GM23248 (cell line): Measurements from ENCODE around the gene MMP10. TPM values are rescaled to one million over a fixed set of nuclear protein-coding genes. Genes with fewer than 3 reads are reported as not detected.

Experiments used
- DNase-seq: peaks from one replicate; pipeline ENCODE4 v3.0.0-alpha.2; 2015
- H2AFZ ChIP-seq: fragments of 200-600 bp; sonication (generic); 2 replicates; pipeline ENCODE4 v1.6.1; 2016; ENCODE audit warnings: antibody characterized with exemption
- H3F3A ChIP-seq: fragments of 200-600 bp; sonication (generic); 2 replicates; pipeline ENCODE4 v1.6.1; 2016; ENCODE audit warnings: mild to moderate bottlenecking, antibody characterized with exemption, mixed run types; ENCODE audit not compliant: insufficient read depth
- H3K27ac ChIP-seq: fragments of 200-600 bp; sonication (generic); 2 replicates; pipeline ENCODE4 v1.5.1; 2016; ENCODE audit warnings: mild to moderate bottlenecking
- H3K27me3 ChIP-seq: fragments of 200-600 bp; sonication (generic); replicated peaks from 2 replicates; pipeline ENCODE4 v1.6.1; 2016; ENCODE audit warnings: mild to moderate bottlenecking; ENCODE audit not compliant: insufficient read depth
- H3K36me3 ChIP-seq: fragments of 200-600 bp; sonication (generic); 2 replicates; pipeline ENCODE4 v1.6.1; 2016; ENCODE audit warnings: low read depth, mild to moderate bottlenecking
- H3K4me1 ChIP-seq: fragments of 200-600 bp; sonication (generic); 2 replicates; pipeline ENCODE4 v1.6.1; 2016; ENCODE audit warnings: mild to moderate bottlenecking; ENCODE audit not compliant: insufficient read depth
- H3K4me2 ChIP-seq: fragments of 200-600 bp; sonication (generic); one replicate; pipeline ENCODE4 v1.6.1; 2016; ENCODE audit warnings: mild to moderate bottlenecking; ENCODE audit not compliant: unreplicated experiment
- H3K4me3 ChIP-seq: fragments of 200-600 bp; sonication (generic); 2 replicates; pipeline ENCODE4 v1.5.1; 2016; ENCODE audit warnings: mild to moderate bottlenecking
- H3K79me2 ChIP-seq: fragments of 200-600 bp; sonication (generic); 2 replicates; pipeline ENCODE4 v1.6.1; 2016; ENCODE audit warnings: mild to moderate bottlenecking; ENCODE audit not compliant: insufficient read depth
- H3K9ac ChIP-seq: fragments of 200-600 bp; sonication (generic); 2 replicates; pipeline ENCODE4 v1.6.1; 2016; ENCODE audit warnings: mild to moderate bottlenecking
- H3K9me2 ChIP-seq: fragments of 200-600 bp; sonication (generic); 2 replicates; pipeline ENCODE4 v1.6.1; 2016; ENCODE audit warnings: mixed run types, mild to moderate bottlenecking, moderate library complexity; ENCODE audit not compliant: insufficient read depth
- H3K9me3 ChIP-seq: fragments of 200-600 bp; sonication (generic); one replicate; pipeline ENCODE4 v1.6.1; 2017; ENCODE audit warnings: low read depth
- H4K20me1 ChIP-seq: fragments of 200-600 bp; sonication (generic); 2 replicates; pipeline ENCODE4 v1.6.0; 2016; ENCODE audit not compliant: insufficient read depth
- EZH2 ChIP-seq: fragments of 200-600 bp; sonication (generic); IDR thresholded peaks from 2 replicates; pipeline ENCODE4 v1.6.1; 2018; ENCODE audit warnings: antibody characterized with exemption, mild to moderate bottlenecking; ENCODE audit not compliant: insufficient read depth, poor library complexity, severe bottlenecking
- EZH2phosphoT487 ChIP-seq: fragments of 200-600 bp; sonication (generic); IDR thresholded peaks from 2 replicates; pipeline ENCODE4 v1.6.1; 2018; ENCODE audit warnings: antibody characterized with exemption, moderate library complexity, mild to moderate bottlenecking, low read depth; ENCODE audit not compliant: insufficient read depth
- WGBS, 2 experiments: methylation state at CpG; one replicate each; pipeline ENCODE4 v1.1.6; 2015 to 2017; ENCODE audit warnings: low lambda C conversion rate in 2 of 2, low coverage in 1 of 2; ENCODE audit errors: missing lambda C conversion rate in 2 of 2; 5-methylcytosine and 5-hydroxymethylcytosine counted together
- in situ Hi-C: fragments of 300-500 bp; cut with MboI; formaldehyde crosslinking; loops from 2 replicates; pipeline ENCODE4 v1.15.0; 2020
- polyA plus RNA-seq: library from polyadenylated mRNA; unstranded; fragments of >200 nt; fragmentation: Nextera tagmentation; extraction: Ambion mirVana; gene quantifications from 2 replicates; pipeline ENCODE4 v1.2.1, GENCODE V29; 2016
- total RNA-seq: library from RNA; depleted of rRNA; stranded (reverse); fragments of >200 nt; shearing (Covaris generic); gene quantifications from 2 replicates; pipeline ENCODE4 v1.2.3, GENCODE V29; 2014

MMP10 gene
- total and polyA plus RNA-seq, 2 experiments from 2014 or later: 0.97 to 1.1 TPM

- TF ChIP-seq EZH2: no peak
- TF ChIP-seq EZH2phosphoT487: no peak
- Histone ChIP-seq H2AFZ (no peak overlapping the region), H3F3A (0 out of 2 replicates have a peak, but pooled peaks cover 11% of the 10 kb centered on the region), H3K27me3 (no peaks in the 10 kb centered on the region), H4K20me1 (no peaks in the 10 kb centered on the region), H3K4me3 (no peak overlapping the region), H3K9ac (no peak overlapping the region), H3K36me3 (no peaks in the 10 kb centered on the region), H3K4me2 (no peak overlapping the region), H3K4me1 (peaks cover 7% of the 10 kb centered on the region), H3K9me3 (no peaks in the 10 kb centered on the region), H3K9me2 (no peaks in the 10 kb centered on the region), H3K27ac (no peak overlapping the region), H3K79me2 (no peaks in the 10 kb centered on the region)
- 73 to 78% methylated on average over 2 of the region's 2 CpGs for WGBS, 2 experiments
- in situ Hi-C loops: no loop called here
- DNase-seq: no peak
Observed at GRCh38 chr11:102783720-102784119, 3.3 kb upstream of the MMP10 start.

- H3K9me3 ChIP-seq: no peaks in the 10 kb centered on the region
- H4K20me1 ChIP-seq: no peaks in the 10 kb centered on the region
- no peaks in the 10 kb centered on the region for H3K36me3 ChIP-seq
- H2AFZ ChIP-seq: no peak overlapping the region
- H3K27me3 ChIP-seq: no peaks in the 10 kb centered on the region
- in situ Hi-C loops: no loop called here
- no peak overlapping the region for H3K4me2 ChIP-seq
- TF ChIP-seq EZH2: no peak
- H3F3A ChIP-seq: 0 out of 2 replicates have a peak, but pooled peaks cover 11% of the 10 kb centered on the region
- DNase-seq: no peak
- no peaks in the 10 kb centered on the region for H3K79me2 ChIP-seq
- H3K9me2 ChIP-seq: no peaks in the 10 kb centered on the region
- H3K4me3 ChIP-seq: no peak overlapping the region
- no peak overlapping the region for H3K27ac ChIP-seq
- H3K9ac ChIP-seq: no peak overlapping the region
- H3K4me1 ChIP-seq: peaks cover 7% of the 10 kb centered on the region
Observed at GRCh38 chr11:102783016-102783415, 2.6 kb upstream of the MMP10 start.

- H3K4me1 ChIP-seq: peaks cover 7% of the 10 kb centered on the region
- H3K9me3 ChIP-seq: no peaks in the 10 kb centered on the region
- H3K27me3 ChIP-seq: no peaks in the 10 kb centered on the region
- H4K20me1 ChIP-seq: no peaks in the 10 kb centered on the region
- 92 to 96% methylated on average over 2 of the region's 2 CpGs for WGBS, 2 experiments
- TF ChIP-seq EZH2: no peak
- no peak for TF ChIP-seq EZH2phosphoT487
- no peak overlapping the region for H3K4me3 ChIP-seq
- no peaks in the 10 kb centered on the region for H3K36me3 ChIP-seq
- no peaks in the 10 kb centered on the region for H3K79me2 ChIP-seq
- H3K4me2 ChIP-seq: no peak overlapping the region
- no peak for DNase-seq
- H2AFZ ChIP-seq: no peak overlapping the region
- no peaks in the 10 kb centered on the region for H3K9me2 ChIP-seq
- H3K27ac ChIP-seq: no peak overlapping the region
- no peak overlapping the region for H3K9ac ChIP-seq
- H3F3A ChIP-seq: 0 out of 2 replicates have a peak, but pooled peaks cover 11% of the 10 kb centered on the region
- in situ Hi-C loops: no loop called here
Observed at GRCh38 chr11:102781676-102782075, 1.2 kb upstream of the MMP10 start.

GRCh38 chr11:102776454-102776853, 4.0 kb downstream of the MMP10 start:
- in situ Hi-C loops: no loop called here
- H3K9me2 ChIP-seq: no peaks in the 10 kb centered on the region
- no peak for TF ChIP-seq EZH2
- no peak for TF ChIP-seq EZH2phosphoT487
- DNase-seq: no peak
- no peak overlapping the region for H2AFZ ChIP-seq
- 77% methylated on average over 5 of the region's 5 CpGs for WGBS, 2 experiments
- H3K4me3 ChIP-seq: no peak overlapping the region
- 0 out of 2 replicates have a peak, but pooled peaks cover 11% of the 10 kb centered on the region for H3F3A ChIP-seq
- no peaks in the 10 kb centered on the region for H3K36me3 ChIP-seq
- H3K79me2 ChIP-seq: no peaks in the 10 kb centered on the region
- no peaks in the 10 kb centered on the region for H3K27me3 ChIP-seq
- H3K4me1 ChIP-seq: peaks cover 7% of the 10 kb centered on the region
- H4K20me1 ChIP-seq: no peaks in the 10 kb centered on the region
- no peak overlapping the region for H3K27ac ChIP-seq
- H3K4me2 ChIP-seq: no peak overlapping the region
- H3K9ac ChIP-seq: no peak overlapping the region
- H3K9me3 ChIP-seq: no peaks in the 10 kb centered on the region

GRCh38 chr11:102773386-102773785, 7.0 kb downstream of the MMP10 start:
- Histone ChIP-seq H3K9me3 (no peaks in the 10 kb centered on the region), H3K9ac (no peak overlapping the region), H3K79me2 (no peaks in the 10 kb centered on the region), H3K36me3 (no peaks in the 10 kb centered on the region), H4K20me1 (no peaks in the 10 kb centered on the region), H3K9me2 (no peaks in the 10 kb centered on the region), H3K4me3 (no peak overlapping the region), H3K4me2 (no peak overlapping the region), H3K27me3 (no peaks in the 10 kb centered on the region), H3K4me1 (no peaks in the 10 kb centered on the region), H3F3A (no peaks in the 10 kb centered on the region), H3K27ac (no peak overlapping the region), H2AFZ (no peak overlapping the region)
- TF ChIP-seq EZH2 (no peak), EZH2phosphoT487 (no peak)
- no peak for DNase-seq
- 82 to 87% methylated on average over 4 of the region's 4 CpGs for WGBS, 2 experiments
- in situ Hi-C loops: no loop called here
